OCI-LY1 (cell line): ENCODE data around the gene PDZD2.

Experiments used
- CTCF ChIP-seq: fragments of 200-600 bp; sonication (generic), shearing (Covaris generic); IDR thresholded peaks from 2 replicates; pipeline ENCODE4 v1.5.1; 2017; ENCODE audit warnings: mild to moderate bottlenecking, antibody characterized with exemption, low read length, moderate library complexity, mixed read lengths
- EZH2 ChIP-seq: fragments of 200-600 bp; sonication (generic), shearing (Covaris generic); IDR thresholded peaks from 2 replicates; pipeline ENCODE4 v1.8.0; 2017; ENCODE audit warnings: borderline replicate concordance, mixed run types, mild to moderate bottlenecking, antibody characterized with exemption, low read length, moderate library complexity, mixed read lengths

DNA sequence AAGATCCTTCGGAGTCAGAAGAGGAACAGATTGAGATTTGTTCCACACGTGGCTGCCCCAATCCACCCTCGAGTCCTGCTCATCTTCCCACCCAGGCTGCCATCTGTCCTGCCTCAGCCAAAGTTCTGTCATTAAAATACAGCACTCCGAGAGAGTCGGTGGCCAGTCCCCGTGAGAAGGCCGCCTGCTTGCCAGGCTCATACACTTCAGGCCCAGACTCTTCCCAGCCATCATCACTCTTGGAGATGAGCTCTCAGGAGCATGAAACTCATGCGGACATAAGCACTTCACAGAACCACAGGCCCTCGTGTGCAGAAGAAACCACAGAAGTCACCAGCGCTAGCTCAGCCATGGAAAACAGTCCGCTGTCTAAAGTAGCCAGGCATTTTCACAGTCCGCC lies 449.3 kb downstream of the PDZD2 start:
- TF ChIP-seq CTCF (no peak), EZH2 (no peak)
